Stimulated activated naive CD8-positive, alpha-beta T cell treated with anti-CD3 and anti-CD28 coated beads, Interleukin-15, Interleukin-2, amounts not matched to agents 100 ng/mL and 50 ng/mL, for 24 hours (primary cell): ENCODE measurements around the gene SFXN4.
"Not testable (repeated sequence)": the region's sequence is repeated elsewhere in the genome, so short reads cannot be mapped to it uniquely, and the experiment has no call there.

ENCODE experiments used
- H3K27ac Mint-ChIP-seq: one replicate; pipeline ENCODE4 v1.8.0; 2021; ENCODE audit warnings: mild to moderate bottlenecking, mixed read lengths
- H3K27me3 Mint-ChIP-seq: one replicate; pipeline ENCODE4 v1.8.0; 2021; ENCODE audit warnings: mixed read lengths
- H3K36me3 Mint-ChIP-seq: one replicate; pipeline ENCODE4 v1.8.0; 2021; ENCODE audit warnings: low read depth, mixed read lengths
- H3K4me1 Mint-ChIP-seq: one replicate; pipeline ENCODE4 v1.8.0; 2021; ENCODE audit warnings: low read depth, mixed read lengths
- H3K4me3 Mint-ChIP-seq: one replicate; pipeline ENCODE4 v1.8.0; 2021; ENCODE audit warnings: mild to moderate bottlenecking, mixed read lengths
- H3K9me3 Mint-ChIP-seq: one replicate; pipeline ENCODE4 v1.8.0; 2021; ENCODE audit warnings: mixed read lengths

Gene SFXN4

DNA sequence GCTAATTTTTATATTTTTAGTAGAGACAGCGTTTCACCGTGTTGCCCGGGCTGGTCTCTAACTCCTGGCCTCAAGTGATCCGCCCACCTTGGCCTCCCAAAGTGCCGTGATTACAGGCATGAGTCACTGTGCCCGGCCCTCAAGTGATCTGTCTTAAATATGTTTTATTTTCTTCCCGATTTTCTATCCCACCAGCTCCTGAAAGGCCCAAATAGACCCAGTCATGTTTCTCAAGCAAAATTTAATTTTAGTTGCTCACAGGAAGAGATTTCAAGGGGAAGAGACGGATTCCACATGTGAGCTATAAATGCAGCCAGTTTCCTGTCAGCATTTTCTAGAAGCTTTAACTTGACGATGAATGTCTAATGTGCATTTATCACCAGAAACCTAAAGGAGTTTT lies 49.6 kb downstream of the SFXN4 start:
- H3K9me3 Mint-ChIP-seq: no peaks in the 10 kb centered on the region
- no peaks in the 10 kb centered on the region for H3K27me3 Mint-ChIP-seq
- H3K36me3 Mint-ChIP-seq: peaks cover 37% of the 10 kb centered on the region
- no peak overlapping the region for H3K4me3 Mint-ChIP-seq
- peaks cover 18% of the 10 kb centered on the region for H3K4me1 Mint-ChIP-seq
- no peak overlapping the region for H3K27ac Mint-ChIP-seq

DNA sequence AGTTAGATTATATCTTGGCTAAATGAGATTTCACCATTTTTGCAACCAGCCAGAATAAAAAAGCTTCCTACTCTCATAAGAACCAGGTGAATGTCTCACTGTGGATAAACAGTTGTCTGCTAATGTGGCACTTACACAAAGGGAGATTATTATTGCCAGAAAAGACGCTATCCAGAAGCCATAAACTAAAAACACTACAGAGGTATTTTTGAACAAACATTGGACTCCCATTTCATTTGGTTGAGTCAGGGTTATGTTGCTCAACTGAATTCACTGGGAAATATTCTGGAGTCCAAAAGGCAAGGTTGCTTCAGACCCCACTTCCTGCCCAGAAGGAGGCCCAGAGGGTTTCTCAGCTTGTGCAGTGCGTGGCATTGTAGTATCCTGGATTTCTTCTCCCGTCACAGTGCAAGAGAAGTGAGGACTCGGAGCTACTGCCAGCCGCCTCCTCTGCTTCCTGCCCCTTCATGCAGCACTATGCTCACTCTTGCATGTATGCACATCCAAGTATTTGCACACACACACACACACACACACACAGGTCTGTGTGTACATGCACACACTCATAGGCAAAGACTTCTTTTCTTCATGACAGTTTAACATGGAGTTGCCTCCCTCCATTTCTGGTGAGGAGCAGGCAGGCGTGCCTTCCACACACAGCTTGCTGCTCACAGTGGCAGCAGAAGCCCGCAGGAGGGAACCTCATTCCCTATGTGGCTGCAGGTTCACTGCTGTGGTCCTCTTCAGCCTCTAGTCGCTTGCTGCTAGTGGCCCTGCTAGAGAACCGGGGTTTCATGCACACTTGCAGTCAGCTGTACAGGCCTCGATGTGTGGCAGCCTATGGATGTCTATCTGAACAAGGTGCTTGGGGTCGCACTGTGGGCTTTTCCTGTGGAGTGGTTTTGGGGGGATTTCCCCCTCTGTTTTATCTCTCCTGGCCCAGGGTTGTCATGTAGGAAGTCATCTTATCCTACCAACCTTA lies 51.5 kb downstream of the SFXN4 start:
- H3K27me3 Mint-ChIP-seq: no peaks in the 10 kb centered on the region
- H3K36me3 Mint-ChIP-seq: peaks cover 32% of the 10 kb centered on the region
- H3K27ac Mint-ChIP-seq: no peak overlapping the region
- H3K4me3 Mint-ChIP-seq: no peak overlapping the region
- no peaks in the 10 kb centered on the region for H3K9me3 Mint-ChIP-seq
- peaks cover 6% of the 10 kb centered on the region for H3K4me1 Mint-ChIP-seq

DNA sequence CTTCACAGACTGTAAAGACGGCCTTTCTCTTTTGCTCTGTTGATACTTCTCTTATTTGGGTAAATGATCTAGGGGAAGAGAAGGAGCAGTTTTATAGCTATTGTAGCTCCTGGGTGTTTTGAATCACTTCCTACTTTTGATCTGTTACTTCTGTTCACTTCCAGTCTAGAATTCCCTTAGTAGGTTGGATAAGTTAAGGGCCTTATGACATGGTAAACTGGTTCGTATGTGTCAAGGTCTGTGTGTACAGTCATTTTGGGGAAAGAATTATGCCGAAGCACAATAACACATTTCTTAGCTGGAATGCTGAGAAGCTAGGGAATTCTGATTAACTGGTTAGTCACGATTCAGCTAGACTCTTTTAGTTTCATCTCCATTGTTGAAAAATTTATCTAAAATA lies 53.5 kb downstream of the SFXN4 start:
- no peaks in the 10 kb centered on the region for H3K9me3 Mint-ChIP-seq
- H3K27me3 Mint-ChIP-seq: no peaks in the 10 kb centered on the region
- peaks cover 32% of the 10 kb centered on the region for H3K36me3 Mint-ChIP-seq
- no peak overlapping the region for H3K4me3 Mint-ChIP-seq
- no peak overlapping the region for H3K27ac Mint-ChIP-seq
- peaks cover 6% of the 10 kb centered on the region for H3K4me1 Mint-ChIP-seq

DNA sequence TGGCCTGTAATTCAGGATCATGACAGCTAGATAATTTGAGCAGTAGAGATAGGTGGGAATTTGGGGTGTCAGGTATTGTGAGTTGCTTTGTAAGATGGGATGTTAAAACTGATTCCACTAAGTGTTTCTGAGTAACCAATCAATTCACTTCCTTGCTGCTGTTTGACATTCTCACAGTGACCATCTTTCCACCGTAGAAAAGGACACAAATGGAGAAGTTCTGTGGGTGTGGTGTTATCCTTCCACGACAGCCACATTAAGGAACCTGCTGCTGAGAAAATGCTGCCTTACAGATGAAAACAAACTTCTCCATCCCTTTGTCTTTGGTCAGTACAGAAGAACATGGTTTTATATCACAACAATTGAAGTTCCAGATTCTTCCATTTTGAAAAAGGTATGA lies 57.7 kb downstream of the SFXN4 start:
- not testable (repeated sequence) for H3K4me3 Mint-ChIP-seq, H3K27me3 Mint-ChIP-seq, H3K27ac Mint-ChIP-seq, H3K4me1 Mint-ChIP-seq, H3K9me3 Mint-ChIP-seq
- peaks cover 14% of the 10 kb centered on the region for H3K36me3 Mint-ChIP-seq

DNA sequence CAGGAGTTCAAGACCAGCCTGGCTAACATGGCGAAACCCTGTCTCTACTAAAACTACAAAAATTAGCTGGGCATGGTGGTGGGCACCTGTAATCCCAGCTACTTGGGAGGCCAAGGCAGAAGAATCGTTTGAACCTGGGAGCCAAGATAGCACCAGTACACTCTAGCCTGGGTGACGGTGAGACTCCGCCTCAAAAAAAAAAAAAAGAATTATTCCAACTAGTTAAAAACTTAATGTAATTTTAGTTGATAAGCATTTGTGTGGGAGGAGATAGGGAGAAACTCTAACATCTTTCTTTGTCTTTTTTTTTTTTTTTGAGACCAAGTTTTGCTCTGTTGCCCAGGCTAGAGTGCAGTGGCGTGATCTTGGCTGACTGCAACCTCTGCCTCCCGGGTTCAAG lies 58.4 kb downstream of the SFXN4 start:
- H3K36me3 Mint-ChIP-seq: peaks cover 12% of the 10 kb centered on the region
- not testable (repeated sequence) for H3K27ac Mint-ChIP-seq, H3K9me3 Mint-ChIP-seq, H3K4me3 Mint-ChIP-seq, H3K4me1 Mint-ChIP-seq, H3K27me3 Mint-ChIP-seq

DNA sequence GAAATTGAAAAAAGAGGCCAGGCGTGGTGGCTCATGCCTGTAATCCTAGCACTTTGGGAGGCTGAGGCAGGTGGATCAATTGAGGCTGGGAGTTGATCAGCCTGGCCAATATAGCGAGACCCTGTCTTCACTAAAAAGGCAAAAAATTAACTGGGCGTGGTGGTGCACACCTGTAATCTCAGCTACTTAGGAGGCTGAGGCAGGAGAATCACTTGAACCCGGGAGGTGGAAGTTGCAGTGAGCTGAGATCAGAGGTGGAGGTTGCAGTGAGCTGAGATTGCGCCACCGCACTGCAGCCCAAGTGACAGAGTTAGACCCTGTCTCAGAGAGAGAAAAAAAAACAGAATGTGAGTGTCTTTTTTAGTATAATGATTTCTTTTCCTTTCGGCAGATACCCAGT lies 59.6 kb downstream of the SFXN4 start:
- not testable (repeated sequence) for H3K36me3 Mint-ChIP-seq, H3K27me3 Mint-ChIP-seq, H3K4me1 Mint-ChIP-seq, H3K27ac Mint-ChIP-seq, H3K4me3 Mint-ChIP-seq, H3K9me3 Mint-ChIP-seq

DNA sequence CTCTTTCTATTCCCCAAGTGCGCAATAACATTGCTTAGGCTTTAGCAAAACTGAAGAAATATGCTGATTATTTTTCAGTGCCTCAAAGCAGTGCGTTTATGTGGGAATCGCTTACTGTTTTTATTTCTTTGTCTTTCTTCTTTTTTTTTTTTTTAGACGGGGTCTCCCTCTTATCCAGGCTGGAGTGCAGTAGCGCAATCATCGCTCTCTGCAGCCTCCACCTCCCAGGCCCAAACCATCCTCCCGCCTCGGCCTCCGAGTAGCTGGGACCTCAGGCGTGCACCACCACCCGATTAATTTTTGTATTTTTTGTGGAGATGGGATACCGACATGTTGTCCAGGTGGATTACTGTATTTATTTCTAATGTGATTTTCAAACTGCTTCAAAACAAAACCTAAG lies 60.4 kb downstream of the SFXN4 start:
- Mint-ChIP-seq H3K27me3 (no peaks in the 10 kb centered on the region), H3K27ac (no peak overlapping the region), H3K9me3 (no peaks in the 10 kb centered on the region), H3K36me3 (peaks cover 7% of the 10 kb centered on the region), H3K4me1 (peaks cover 13% of the 10 kb centered on the region), H3K4me3 (peak overlapping the region; percentile 72)

DNA sequence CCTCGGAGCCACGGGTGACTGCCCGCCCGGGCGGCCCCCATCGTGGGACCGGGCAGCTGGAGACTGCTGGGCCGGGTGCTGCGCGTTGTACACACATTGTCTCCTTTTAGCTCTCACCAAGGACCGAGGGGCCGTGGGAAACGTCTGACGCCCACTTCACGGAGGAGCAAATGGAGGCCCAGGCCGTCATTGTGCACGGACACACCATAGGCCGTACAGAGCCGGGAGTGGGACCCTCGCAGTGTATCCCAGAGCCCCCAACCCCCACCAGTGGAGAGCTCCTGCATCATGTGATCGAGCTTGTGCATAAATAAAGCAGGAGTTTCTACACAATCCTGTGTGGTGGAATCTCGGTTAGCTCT lies 60.9 kb downstream of the SFXN4 start:
- Mint-ChIP-seq H3K9me3 (no peaks in the 10 kb centered on the region), H3K4me3 (peak overlapping the region; percentile 72), H3K4me1 (peaks cover 13% of the 10 kb centered on the region), H3K27me3 (no peaks in the 10 kb centered on the region), H3K27ac (no peak overlapping the region), H3K36me3 (peaks cover 7% of the 10 kb centered on the region)

DNA sequence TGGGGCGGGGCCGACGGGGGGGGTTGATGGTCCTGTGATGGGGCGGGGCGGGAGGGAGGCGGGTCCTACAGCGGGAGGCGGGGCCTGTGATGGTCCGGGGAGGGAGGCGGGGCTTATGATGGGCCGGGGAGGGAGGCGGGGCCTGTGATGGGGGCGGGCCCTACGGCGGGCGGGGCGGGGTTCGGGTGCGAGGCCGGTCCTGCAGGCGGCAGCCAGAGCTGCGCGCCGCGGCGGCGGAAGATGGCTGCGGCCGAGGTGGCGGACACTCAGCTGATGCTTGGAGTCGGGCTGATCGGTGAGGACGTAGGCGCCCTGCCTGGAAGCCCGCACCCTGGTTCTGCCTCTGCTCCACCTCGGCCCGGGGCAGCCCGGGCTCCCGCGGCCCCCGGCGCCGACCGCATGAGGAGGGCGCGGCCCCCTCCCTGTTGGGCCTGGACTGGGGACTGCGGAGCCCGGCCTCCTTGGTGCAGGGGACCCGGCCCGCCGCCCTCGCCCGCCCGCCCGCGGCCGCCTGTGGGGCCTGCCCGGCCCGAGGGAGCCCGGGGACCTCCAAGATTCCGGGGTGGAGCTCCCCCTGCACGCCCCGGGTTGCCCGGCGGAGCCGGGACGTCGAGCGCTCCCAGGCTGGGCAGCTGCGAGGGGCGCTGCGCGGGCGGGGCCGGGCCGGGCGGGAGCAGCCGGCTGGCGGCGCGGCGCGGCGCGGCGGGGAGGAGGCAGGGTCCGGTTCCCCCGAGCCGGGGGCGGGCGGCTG lies 61.4 kb downstream of the SFXN4 start, which contains the start of gene DENND10:
Gene DENND10 (plus strand): TSS at position 211 of the 751 bp plus-strand sequence. CDS start 30 bp downstream, at position 241.
- no peak within 1 kb of the TSS for H3K27ac Mint-ChIP-seq
- H3K27me3 Mint-ChIP-seq: no peaks in the 10 kb centered on the region
- no peaks in the 10 kb centered on the region for H3K9me3 Mint-ChIP-seq
- H3K4me1 Mint-ChIP-seq: peaks cover 13% of the 10 kb centered on the region
- H3K4me3 Mint-ChIP-seq: peak within 1 kb of the TSS; percentile 75
- H3K36me3 Mint-ChIP-seq: peaks cover 5% of the 10 kb centered on the region

DNA sequence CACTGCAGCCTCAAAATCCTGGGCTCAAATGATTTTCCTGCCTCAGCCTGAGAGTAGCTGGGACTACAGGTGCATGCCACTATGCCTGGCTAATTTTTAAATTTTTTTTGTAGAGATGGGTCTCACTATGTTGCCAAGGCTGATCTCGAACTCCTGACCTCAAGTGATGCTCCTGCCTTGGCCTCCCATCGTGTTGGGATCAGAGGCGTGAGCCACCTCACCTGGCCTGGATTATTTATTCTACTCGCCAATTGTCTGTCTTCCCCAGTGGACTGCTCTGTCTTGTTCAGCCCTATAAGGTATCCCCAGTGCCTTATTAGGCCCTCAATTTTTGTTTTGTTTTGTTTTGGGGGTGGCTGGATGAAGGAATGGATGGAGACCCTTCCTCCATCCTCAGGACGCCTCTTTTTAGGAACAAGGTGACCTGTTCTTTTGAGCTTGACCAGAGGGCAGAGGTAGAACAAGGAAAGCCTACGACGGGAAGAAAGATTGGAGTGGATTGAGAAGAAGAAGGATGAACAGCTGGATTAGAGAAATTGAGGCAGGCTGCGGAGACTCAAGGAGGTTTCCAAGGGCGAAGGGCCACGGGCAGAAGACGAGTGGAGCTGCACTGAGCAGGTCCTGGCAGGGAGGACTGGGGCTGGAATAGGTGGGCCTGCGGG lies 62.1 kb downstream of the SFXN4 start:
- no peaks in the 10 kb centered on the region for H3K27me3 Mint-ChIP-seq
- H3K9me3 Mint-ChIP-seq: no peaks in the 10 kb centered on the region
- H3K36me3 Mint-ChIP-seq: peaks cover 4% of the 10 kb centered on the region
- H3K4me1 Mint-ChIP-seq: peaks cover 13% of the 10 kb centered on the region
- H3K27ac Mint-ChIP-seq: no peak overlapping the region
- H3K4me3 Mint-ChIP-seq: peak overlapping the region; percentile 75

DNA sequence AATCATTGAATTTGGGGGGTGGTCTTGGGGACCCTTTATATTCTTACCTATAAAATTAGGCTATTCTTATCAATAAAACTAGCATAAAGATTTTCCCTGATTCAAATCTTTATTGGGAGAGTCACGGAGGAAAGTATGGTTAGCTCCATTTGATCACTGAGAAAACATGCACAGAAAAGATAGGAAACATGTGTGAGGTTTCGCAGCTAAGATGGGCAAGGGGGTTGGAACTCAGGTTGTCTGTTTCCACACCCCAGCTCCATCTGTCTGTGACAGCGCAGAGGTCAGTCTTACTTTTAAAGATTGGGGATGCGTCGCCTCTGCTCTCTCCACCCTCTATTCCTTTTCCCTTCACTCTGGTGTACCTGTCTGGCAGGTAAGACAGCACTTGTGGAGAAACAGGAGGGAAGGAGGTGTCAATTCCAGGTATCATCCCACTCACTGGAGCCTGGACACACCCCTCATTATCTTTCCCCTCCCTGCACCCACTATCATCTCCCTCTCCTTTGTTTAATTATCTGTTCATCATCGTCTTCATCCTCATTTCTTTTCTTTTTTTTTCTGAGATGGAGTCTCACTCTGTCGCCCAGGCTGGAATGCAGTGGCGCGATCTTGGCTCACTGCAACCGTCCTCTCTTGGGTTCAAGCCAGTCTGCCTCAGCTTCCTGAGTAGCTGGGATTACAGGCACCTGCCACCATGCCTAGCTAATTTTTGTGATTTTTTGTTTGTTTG lies 64.0 kb downstream of the SFXN4 start:
- no peak overlapping the region for H3K27ac Mint-ChIP-seq

DNA sequence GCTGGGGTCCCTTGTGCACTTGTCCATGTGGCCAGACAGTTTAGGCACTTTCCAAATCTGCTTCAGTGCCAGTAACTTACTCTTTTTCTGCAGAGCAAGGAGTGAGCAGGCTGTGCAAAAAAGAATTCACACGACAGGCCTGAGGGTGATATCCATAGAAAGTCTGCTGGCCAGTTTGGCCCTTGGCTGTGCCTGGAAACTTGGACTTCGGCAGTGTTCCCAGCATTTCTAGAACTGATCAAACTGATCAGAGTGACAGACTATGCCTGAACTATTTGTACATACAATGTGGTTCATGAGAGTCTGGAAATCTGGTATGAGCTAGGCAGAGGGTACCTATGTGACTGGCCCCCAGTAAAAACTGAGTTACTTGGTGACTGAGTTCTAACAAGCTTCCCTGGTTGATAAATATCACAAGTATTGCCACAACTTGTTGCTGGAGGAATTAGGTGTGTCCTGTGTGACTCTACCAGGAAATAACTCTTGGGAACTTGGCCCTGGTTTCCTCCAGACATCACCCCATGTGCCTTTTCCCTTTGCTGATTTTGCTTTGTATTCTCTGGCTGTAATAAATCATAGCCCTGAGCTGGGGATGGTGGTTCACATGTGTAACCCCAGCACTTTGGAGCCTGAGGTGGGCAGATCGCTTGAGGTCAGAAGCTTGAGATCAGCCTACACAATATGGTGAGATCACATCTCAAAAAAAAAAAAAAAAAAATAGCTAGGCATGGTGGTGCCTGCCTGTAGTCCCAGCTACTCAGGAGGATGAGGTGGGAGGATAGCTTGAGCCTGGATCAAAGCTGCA lies 64.9 kb downstream of the SFXN4 start:
- Mint-ChIP-seq H3K27me3 (no peaks in the 10 kb centered on the region), H3K4me3 (no peak overlapping the region), H3K27ac (no peak overlapping the region), H3K4me1 (peaks cover 19% of the 10 kb centered on the region), H3K9me3 (no peaks in the 10 kb centered on the region), H3K36me3 (no peaks in the 10 kb centered on the region)

More for the DNA sequence above, 64.0 kb downstream of the SFXN4 start:
- Mint-ChIP-seq H3K4me3 (no peak overlapping the region), H3K36me3 (no peaks in the 10 kb centered on the region), H3K9me3 (no peaks in the 10 kb centered on the region), H3K4me1 (peaks cover 13% of the 10 kb centered on the region), H3K27me3 (no peaks in the 10 kb centered on the region)

DNA sequence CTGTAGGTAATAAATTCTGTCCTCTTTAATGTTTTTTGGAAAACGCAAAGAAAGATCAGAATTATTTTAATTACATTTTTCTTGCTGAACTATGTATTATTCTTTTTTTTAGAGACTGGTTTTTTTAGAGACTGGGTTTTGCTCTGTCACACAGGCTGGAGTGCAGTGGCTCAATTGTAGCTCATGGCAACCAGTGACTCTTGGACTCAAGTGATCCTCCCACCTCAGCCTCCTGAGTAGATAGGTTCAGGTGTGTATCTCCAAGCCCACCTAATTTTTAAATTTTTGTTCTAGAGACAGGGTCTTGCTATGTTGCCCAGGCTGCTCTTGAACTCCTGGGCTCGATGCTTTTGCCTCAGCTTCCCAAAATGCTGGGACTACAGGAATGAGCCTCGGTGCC lies 66.9 kb downstream of the SFXN4 start:
- Mint-ChIP-seq H3K27me3 (no peaks in the 10 kb centered on the region), H3K9me3 (no peaks in the 10 kb centered on the region), H3K4me1 (peaks cover 16% of the 10 kb centered on the region)

More for the DNA sequence above, 66.9 kb downstream of the SFXN4 start:
- H3K27ac Mint-ChIP-seq: no peak overlapping the region
- no peak overlapping the region for H3K4me3 Mint-ChIP-seq
- no peaks in the 10 kb centered on the region for H3K36me3 Mint-ChIP-seq
